Measurements from ENCODE around the gene RCOR2.

RCOR2 gene

GRCh38 chr11:63918507-63919191 lies 1.7 kb upstream of the RCOR2 start:
- no peak for TF ChIP-seq CTCF (IDR thresholded peaks at IDR 0.05; ENCODE audit: low read depth, low read length, missing control alignments)
- in situ Hi-C loops (cut with HindIII; ENCODE audit: low sequenced_read_pairs): no loop called here
- no peak for DNase-seq (ENCODE audit: low read depth)
- H3K4me3 ChIP-seq (ENCODE audit: low read depth, low read length): no peak overlapping the region

- TF ChIP-seq CTCF (IDR thresholded peaks at IDR 0.05; ENCODE audit: low read depth, low read length, missing control alignments): no peak
- in situ Hi-C loops (cut with HindIII; ENCODE audit: low sequenced_read_pairs): no loop called here
- DNase-seq (ENCODE audit: low read depth): no peak
- H3K4me3 ChIP-seq (ENCODE audit: low read depth, low read length): peak overlapping the region; percentile 44
Observed at GRCh38 chr11:63917692-63918506, 935 bp upstream of the RCOR2 start.

- in situ Hi-C loops (cut with HindIII; ENCODE audit: low sequenced_read_pairs): no loop called here
- peak; percentile 59 for TF ChIP-seq CTCF (IDR thresholded peaks at IDR 0.05; ENCODE audit: low read depth, low read length, missing control alignments)
- no peak for DNase-seq (ENCODE audit: low read depth)
- H3K4me3 ChIP-seq (ENCODE audit: low read depth, low read length): peak overlapping the region; percentile 44
Observed at GRCh38 chr11:63915961-63916836, 765 bp downstream of the RCOR2 start.

- no peak for TF ChIP-seq CTCF (IDR thresholded peaks at IDR 0.05; ENCODE audit: low read depth, low read length, missing control alignments)
- H3K4me3 ChIP-seq (ENCODE audit: low read depth, low read length): no peak overlapping the region
- no peak for DNase-seq (ENCODE audit: low read depth)
- in situ Hi-C loops (cut with HindIII; ENCODE audit: low sequenced_read_pairs): no loop called here
Observed at GRCh38 chr11:63914896-63915691, 1.9 kb downstream of the RCOR2 start.

GRCh38 chr11:63913866-63914830 lies 2.8 kb downstream of the RCOR2 start:
- no peak overlapping the region for H3K4me3 ChIP-seq (ENCODE audit: low read depth, low read length)
- DNase-seq (ENCODE audit: low read depth): no peak
- no peak for TF ChIP-seq CTCF (IDR thresholded peaks at IDR 0.05; ENCODE audit: low read depth, low read length, missing control alignments)
- in situ Hi-C loops (cut with HindIII; ENCODE audit: low sequenced_read_pairs): no loop called here

All from astrocyte of the cerebellum (primary cell).